HG02884 (cell line): ENCODE data around the gene DOHH.

Experiments used
- ATAC-seq: cut with Tn5 transposase; IDR thresholded peaks from one replicate; pipeline ENCODE4 v1.9.1; 2021; ENCODE audit warnings: mild to moderate bottlenecking, moderate library complexity; ENCODE audit not compliant: unreplicated experiment

Gene DOHH

GRCh38 chr19:3500429-3501101, at the start of gene DOHH:
TSS of gene DOHH (minus strand) at chr19:3500674. CDS start at chr19:3496814, 3,860 bp downstream.
- peak; percentile 71 for ATAC-seq

GRCh38 chr19:3549816-3550215, 49.3 kb upstream of the DOHH start:
- ATAC-seq: no peak

GRCh38 chr19:3548606-3549005, 48.1 kb upstream of the DOHH start:
- ATAC-seq: no peak

- ATAC-seq: no peak
These were observed 47.4 kb upstream of the DOHH start for GRCh38 chr19:3547767-3548282.

- ATAC-seq: no peak
These were observed 46.8 kb upstream of the DOHH start for GRCh38 chr19:3547301-3547731.

DNA sequence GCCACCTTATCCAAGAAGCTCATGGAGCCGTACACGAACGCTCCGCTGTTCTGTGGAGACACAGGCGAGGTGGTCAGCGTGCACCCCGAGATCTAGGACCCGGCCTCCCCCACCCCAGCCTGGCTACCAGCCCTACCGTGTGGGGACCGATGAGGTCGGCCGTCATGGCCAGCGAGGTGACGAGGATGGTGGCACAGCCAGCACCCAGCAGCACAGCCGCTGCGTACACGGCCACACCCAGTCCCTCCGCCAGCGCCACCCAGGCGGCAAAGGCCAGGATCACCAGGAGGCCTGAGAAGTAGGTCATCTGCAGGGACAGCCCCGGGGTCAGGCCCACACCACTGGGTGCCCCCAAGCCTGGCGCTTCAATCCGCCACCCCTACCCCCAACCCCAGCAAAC, 45.6 kb upstream of the DOHH start:
- no peak for ATAC-seq

- ATAC-seq: no peak
These were observed 45.2 kb upstream of the DOHH start for GRCh38 chr19:3545669-3546034.

DNA sequence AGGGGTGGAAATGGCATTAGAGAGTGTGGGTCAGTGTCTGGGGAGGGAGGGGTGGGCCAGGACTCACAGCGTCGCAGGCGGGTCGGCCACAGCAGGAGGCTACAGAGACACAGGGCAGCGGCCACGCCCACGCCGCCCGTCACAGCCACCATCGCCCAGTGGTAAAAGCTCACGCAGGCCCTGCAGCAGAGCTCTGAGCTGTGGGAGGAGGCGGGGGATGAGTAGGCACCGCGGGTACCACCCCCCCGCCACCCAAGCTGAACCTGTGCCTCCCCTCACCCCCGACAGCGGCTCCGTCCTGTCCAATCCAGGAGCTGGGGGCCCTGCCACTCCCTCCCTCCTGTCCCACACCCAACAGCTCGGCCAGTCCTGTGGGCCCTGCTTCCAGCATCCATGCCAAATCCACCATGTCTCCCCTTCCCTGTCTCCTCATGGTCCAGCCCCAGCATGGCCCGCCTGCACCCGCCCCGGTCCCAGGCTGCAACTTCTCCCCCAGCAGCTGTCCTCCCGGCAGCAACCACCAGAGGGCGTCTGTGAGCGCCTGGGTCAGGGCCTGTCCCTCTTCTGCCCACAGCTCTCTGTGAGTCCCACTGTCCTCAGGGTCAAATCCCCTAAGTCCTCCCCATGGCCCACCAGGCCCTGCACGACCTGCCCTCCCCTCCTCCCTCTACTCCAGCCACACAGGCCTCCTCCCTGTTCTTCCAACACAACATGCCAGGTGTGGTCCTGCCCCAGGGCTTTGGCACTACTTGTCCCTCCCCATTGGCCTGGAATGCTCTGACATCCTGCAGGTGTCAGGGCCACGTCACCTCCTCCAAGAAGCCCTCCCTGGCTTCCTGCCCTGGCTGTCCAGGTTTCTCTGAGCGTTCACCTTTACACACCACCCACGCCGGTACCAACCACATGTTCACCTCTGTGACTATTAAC, 44.5 kb upstream of the DOHH start:
- no peak for ATAC-seq

DNA sequence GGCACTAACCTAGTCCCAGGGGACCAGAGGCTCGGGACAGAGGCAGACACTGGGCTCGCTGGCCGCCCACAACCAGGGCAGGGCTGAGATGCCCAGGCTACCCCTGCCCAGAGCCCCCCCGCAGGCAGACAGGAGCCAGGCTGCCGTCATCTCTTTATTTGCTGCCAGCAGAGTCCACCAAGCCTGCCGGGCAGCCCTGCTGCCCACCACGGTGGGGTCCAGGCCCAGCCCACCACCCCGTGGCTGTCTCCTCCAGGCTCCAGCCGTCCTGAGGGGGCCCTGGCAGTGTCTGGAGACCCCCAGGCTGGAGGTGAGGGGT, 43.5 kb upstream of the DOHH start:
- no peak for ATAC-seq

GRCh38 chr19:3543150-3544057, 42.9 kb upstream of the DOHH start:
- no peak for ATAC-seq

- ATAC-seq: no peak
These were observed 39.3 kb upstream of the DOHH start for GRCh38 chr19:3539756-3540118.

GRCh38 chr19:3538965-3539755, 38.7 kb upstream of the DOHH start, which contains the start of gene TEKTIP1:
TSS of gene TEKTIP1 (plus strand) at chr19:3539174. CDS start at chr19:3539178, 4 bp downstream.
- no peak for ATAC-seq

DNA sequence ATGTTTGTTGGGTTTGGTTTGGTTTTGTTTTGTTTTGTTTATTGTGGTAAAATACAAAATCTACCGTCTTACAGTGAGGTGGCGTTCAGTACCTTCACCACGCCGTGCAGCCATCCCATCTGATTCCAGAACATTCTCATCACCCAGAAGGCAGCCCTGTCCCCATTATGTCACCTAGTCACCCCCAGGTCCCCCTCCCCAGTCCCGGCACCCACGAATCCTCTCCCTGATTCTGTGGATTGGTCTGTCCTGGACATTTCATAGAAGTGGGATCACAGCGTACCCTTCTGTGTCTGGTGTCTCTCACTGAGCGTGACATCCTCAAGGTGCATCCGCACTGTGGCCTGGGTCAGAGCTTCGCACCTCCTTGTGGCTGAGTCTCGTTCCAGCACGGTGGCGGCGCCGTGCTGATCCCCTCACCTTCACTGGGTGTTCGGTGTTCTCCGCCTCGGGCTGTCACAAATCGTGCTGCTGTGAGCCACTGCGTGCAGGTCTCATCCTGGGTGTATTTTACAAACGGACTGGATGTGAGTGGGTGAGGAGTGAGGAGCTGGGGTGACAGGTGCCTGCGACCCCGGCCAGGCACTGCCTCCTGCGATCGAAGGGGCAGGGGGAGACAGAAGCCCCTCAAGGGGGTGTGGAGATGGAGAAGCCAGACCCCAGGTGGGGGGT, 37.9 kb upstream of the DOHH start:
- ATAC-seq: no peak

- ATAC-seq: no peak
These were observed 37.2 kb upstream of the DOHH start for GRCh38 chr19:3537438-3538240.

GRCh38 chr19:3537101-3537437, 36.6 kb upstream of the DOHH start:
- no peak for ATAC-seq

DNA sequence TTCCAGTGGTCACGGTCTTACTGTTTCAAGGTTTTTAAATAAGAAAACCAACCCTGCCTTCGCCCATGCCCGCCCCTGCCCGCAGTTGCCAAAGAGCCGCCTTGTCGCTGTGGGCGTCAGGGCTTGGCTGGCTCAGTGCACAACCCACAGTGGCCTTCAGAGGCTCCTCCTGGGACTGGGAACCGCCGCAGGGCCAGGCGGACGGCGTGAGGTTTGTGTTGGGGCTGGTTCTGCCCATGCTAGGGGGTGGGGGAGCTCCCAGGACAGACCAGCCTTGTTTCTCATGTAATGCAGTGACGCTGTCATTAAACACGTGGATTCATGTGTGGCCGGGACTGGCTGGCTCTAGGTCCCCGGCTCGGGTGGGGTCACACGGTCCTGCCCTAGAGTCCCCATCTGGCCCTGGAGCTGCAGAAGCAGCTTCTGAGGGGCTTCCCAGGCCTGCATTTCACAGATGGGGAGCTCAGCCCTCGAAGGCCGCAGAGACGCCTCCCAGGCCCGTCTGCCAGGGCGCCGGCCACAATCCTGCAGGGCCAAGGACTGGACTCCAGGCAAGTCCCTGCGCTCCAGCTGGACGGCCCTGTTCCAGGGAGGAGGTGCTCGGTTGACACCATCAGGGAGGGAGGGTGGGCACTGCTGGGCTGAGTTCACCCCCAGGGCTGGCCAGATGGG, 36.1 kb upstream of the DOHH start:
- no peak for ATAC-seq

DNA sequence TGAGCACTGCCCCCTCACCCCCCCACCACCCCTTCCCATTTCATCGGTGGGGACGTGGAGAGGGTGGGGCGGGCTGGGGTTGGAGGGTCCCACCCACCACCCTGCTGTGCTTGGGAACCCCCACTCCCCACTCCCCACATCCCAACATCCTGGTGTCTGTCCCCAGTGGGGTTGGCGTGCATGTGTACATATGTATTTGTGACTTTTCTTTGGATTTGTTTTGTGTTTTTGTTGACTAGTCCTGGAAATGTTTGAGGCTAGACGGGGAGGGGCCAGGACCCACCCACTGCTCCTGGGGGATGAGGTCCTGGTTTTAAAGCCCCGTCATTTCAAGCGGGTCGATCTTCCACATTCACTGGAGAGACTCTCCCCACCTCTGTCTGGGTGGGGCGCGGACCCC, 35.5 kb upstream of the DOHH start:
- ATAC-seq: no peak

- ATAC-seq: no peak
These were observed 35.1 kb upstream of the DOHH start for GRCh38 chr19:3535563-3535965.

DNA sequence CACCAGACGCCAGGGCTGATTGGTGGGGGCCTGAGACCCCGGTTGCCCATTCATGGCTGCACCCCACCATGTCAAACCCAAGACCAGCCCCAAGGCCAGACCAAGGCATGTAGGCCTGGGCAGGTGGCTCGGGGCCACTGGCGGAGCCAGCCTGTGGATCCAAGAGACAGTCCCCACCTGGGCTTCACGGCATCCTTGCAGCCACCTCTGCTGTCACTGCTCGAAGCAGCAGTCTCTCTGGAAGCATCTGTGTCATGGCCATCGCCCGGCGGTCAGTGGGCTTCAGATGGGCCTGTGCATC, 34.7 kb upstream of the DOHH start:
- no peak for ATAC-seq
